ENCODE results near the gene A4GALT. TPM values are rescaled to one million over a fixed set of nuclear protein-coding genes. Genes with fewer than 3 reads are reported as not detected.
"Not testable (repeated sequence)": the region's sequence is repeated elsewhere in the genome, so short reads cannot be mapped to it uniquely, and the experiment has no call there.

Gene A4GALT
- total and polyA plus RNA-seq, 11 donors, result 30.7 to 230 (median 67.2) TPM

GRCh38 chr22:42747701-42748513 is 27.2 kb upstream of the A4GALT start:
- Histone ChIP-seq H3K4me1 (peaks cover 9 to 76% (median 50%) of the 10 kb centered on the region in 12 donors), H3K27ac (peak overlapping the region in 11 of 12 donors; percentile 27 to 89 (median 78)), H3K9me3 (no peaks in the 10 kb centered on the region), H3K4me3 (no peak overlapping the region), H3K36me3 (no peaks in the 10 kb centered on the region), H3K27me3 (no peaks in the 10 kb centered on the region)
- intact Hi-C loops (cut with DNase I), result loop anchor here in 1 of 10 donors (5.0 kb wide), 1 partner anchor 71 kb away; no protein-coding TSS in a partner anchor
- peak in 2 of 4 donors; percentile 4 to 5 for ATAC-seq
- peak in 3 of 5 donors; percentile 40 to 46 (median 43) for DNase-seq
- TF ChIP-seq CTCF (IDR thresholded peaks at IDR 0.05), result no peak
- no peak for TF ChIP-seq POLR2A (IDR thresholded peaks at IDR 0.05)
- WGBS, 4 donors, result 51 to 64% (median 56%) methylated on average over 14 of the region's 14 CpGs

GRCh38 chr22:42745118-42745517 is 24.4 kb upstream of the A4GALT start:
- no peak for TF ChIP-seq POLR2A (IDR thresholded peaks at IDR 0.05)
- no peak for TF ChIP-seq CTCF (IDR thresholded peaks at IDR 0.05)
- Histone ChIP-seq H3K27ac (peak overlapping the region in 3 of 12 donors; percentile 80 to 86 (median 84)), H3K4me1 (peaks cover 5 to 62% (median 35%) of the 10 kb centered on the region in 12 donors), H3K4me3 (no peak overlapping the region), H3K27me3 (no peaks in the 10 kb centered on the region), H3K9me3 (no peaks in the 10 kb centered on the region), H3K36me3 (no peaks in the 10 kb centered on the region)
- 82 to 91% (median 84%) methylated on average over 11 of the region's 11 CpGs for WGBS, 4 donors
- intact Hi-C loops (cut with DNase I), result loop anchor here in 1 of 10 donors (5.0 kb wide), 1 partner anchor 68 kb away; no protein-coding TSS in a partner anchor
- DNase-seq (no peak), ATAC-seq (no peak)

GRCh38 chr22:42743501-42743991 is 22.9 kb upstream of the A4GALT start:
- 30 to 49% (median 45%) methylated on average over 9 of the region's 9 CpGs for WGBS, 4 donors
- peak; percentile 85 to 93 (median 92) for ATAC-seq
- Histone ChIP-seq H3K27ac (peak overlapping the region; percentile 58 to 94 (median 84)), H3K4me1 (peaks cover 2 to 51% (median 24%) of the 10 kb centered on the region in 12 donors), H3K36me3 (no peaks in the 10 kb centered on the region), H3K4me3 (peak overlapping the region in 2 of 12 donors; percentile 1 to 8), H3K9me3 (no peaks in the 10 kb centered on the region), H3K27me3 (no peaks in the 10 kb centered on the region)
- DNase-seq, result peak; percentile 90 to 94 (median 92)
- intact Hi-C loops (cut with DNase I), result no loop called here
- TF ChIP-seq POLR2A (IDR thresholded peaks at IDR 0.05), result no peak
- TF ChIP-seq CTCF (IDR thresholded peaks at IDR 0.05), result peak in 4 of 12 donors; percentile 11 to 36 (median 30)

- no peaks in the 10 kb centered on the region for H3K27me3 ChIP-seq
- intact Hi-C loops (cut with DNase I), result no loop called here
- no peaks in the 10 kb centered on the region for H3K9me3 ChIP-seq
- DNase-seq, result peak; percentile 66 to 75 (median 73)
- H3K36me3 ChIP-seq, result no peaks in the 10 kb centered on the region
- 42 to 61% (median 51%) methylated on average over 7 to 8 of the region's 8 CpGs for WGBS, 4 donors
- peaks cover 0 to 45% (median 19%) of the 10 kb centered on the region in 12 donors for H3K4me1 ChIP-seq
- ATAC-seq, result peak; percentile 62 to 74 (median 68)
- H3K4me3 ChIP-seq, result peak overlapping the region in 2 of 12 donors; percentile 1 to 8
- peak overlapping the region; percentile 58 to 94 (median 84) for H3K27ac ChIP-seq
- no peak for TF ChIP-seq CTCF (IDR thresholded peaks at IDR 0.05)
- no peak for TF ChIP-seq POLR2A (IDR thresholded peaks at IDR 0.05)
These were observed 22.3 kb upstream of the A4GALT start for GRCh38 chr22:42742940-42743339.

GRCh38 chr22:42740320-42740719 is 19.6 kb upstream of the A4GALT start:
- H3K27me3 ChIP-seq; H3K9me3 ChIP-seq; ATAC-seq; intact Hi-C loops (cut with DNase I); H3K36me3 ChIP-seq; DNase-seq; H3K4me3 ChIP-seq; H3K27ac ChIP-seq: not testable (repeated sequence)
- peaks cover 0 to 26% (median 14%) of the 10 kb centered on the region in 12 donors for H3K4me1 ChIP-seq
- WGBS, 4 donors, result 92 to 93% (median 93%) methylated on average over 5 of the region's 5 CpGs

Measured in heart left ventricle (tissue), 16 donors.